ENCODE data around the gene RPS15.

DNA sequence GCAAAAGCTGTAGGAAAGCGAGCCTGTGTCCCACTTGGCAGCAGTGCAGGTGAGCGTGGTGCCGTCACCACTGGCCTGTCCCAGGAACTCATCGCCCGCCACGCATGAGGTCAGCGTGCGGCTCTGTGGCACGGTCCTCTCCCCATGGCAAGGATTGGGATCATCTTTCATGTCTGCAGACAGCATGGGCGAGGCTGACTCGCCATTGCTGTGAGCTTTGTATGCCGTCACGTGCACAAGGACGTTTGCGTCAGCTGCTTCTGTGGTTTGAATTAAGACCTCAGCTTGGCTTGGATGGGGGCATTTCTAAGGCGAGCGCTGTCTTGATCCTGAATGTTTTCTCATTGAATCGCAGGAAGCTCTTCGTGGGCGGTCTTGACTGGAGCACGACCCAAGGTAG is 21.1 kb upstream of the RPS15 start:
- TF ChIP-seq, protein P1, sequence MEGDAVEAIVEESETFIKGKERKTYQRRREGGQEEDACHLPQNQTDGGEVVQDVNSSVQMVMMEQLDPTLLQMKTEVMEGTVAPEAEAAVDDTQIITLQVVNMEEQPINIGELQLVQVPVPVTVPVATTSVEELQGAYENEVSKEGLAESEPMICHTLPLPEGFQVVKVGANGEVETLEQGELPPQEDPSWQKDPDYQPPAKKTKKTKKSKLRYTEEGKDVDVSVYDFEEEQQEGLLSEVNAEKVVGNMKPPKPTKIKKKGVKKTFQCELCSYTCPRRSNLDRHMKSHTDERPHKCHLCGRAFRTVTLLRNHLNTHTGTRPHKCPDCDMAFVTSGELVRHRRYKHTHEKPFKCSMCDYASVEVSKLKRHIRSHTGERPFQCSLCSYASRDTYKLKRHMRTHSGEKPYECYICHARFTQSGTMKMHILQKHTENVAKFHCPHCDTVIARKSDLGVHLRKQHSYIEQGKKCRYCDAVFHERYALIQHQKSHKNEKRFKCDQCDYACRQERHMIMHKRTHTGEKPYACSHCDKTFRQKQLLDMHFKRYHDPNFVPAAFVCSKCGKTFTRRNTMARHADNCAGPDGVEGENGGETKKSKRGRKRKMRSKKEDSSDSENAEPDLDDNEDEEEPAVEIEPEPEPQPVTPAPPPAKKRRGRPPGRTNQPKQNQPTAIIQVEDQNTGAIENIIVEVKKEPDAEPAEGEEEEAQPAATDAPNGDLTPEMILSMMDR (conservative IDR thresholded peaks at IDR 0.05; ENCODE audit: low read length): no peak
- TF ChIP-seq EZH2phosphoT487 (IDR thresholded peaks at IDR 0.05; ENCODE audit: borderline replicate concordance): no peak
